RWPE2 (cell line): Measurements from ENCODE around the gene PGRMC2.

ENCODE experiments used
- ATAC-seq: fragments of 200-7000 bp; cut with Tn5 transposase; 3 replicates; pipeline ENCODE4 v1.9.1; 2021; ENCODE audit warnings: low read depth
- DNase-seq: peaks from one replicate; pipeline ENCODE4 v3.0.0-alpha.2; 2020; ENCODE audit warnings: low spot score
- H3K27ac ChIP-seq: fragments of 450-650 bp; 2 replicates; pipeline ENCODE4 v1.5.1; 2017; ENCODE audit warnings: mild to moderate bottlenecking; ENCODE audit not compliant: poor library complexity, severe bottlenecking
- H3K27me3 ChIP-seq: fragments of 250-450 bp; sonication (Bioruptor Pico); 2 replicates; pipeline ENCODE4 v1.5.1; 2021; ENCODE audit warnings: mild to moderate bottlenecking, moderate library complexity; ENCODE audit not compliant: insufficient read depth, poor library complexity, severe bottlenecking
- H3K36me3 ChIP-seq: fragments of 250-450 bp; sonication (Bioruptor Pico); 2 replicates; pipeline ENCODE4 v1.5.1; 2020; ENCODE audit warnings: low read depth, mild to moderate bottlenecking, moderate library complexity
- H3K4me1 ChIP-seq: fragments of 250-450 bp; sonication (Bioruptor Pico); 2 replicates; pipeline ENCODE4 v1.5.1; 2021; ENCODE audit warnings: mild to moderate bottlenecking, moderate library complexity; ENCODE audit not compliant: insufficient read depth, poor library complexity, severe bottlenecking
- H3K4me3 ChIP-seq: fragments of 250-450 bp; sonication (Bioruptor Pico); 2 replicates; pipeline ENCODE4 v1.5.1; 2021; ENCODE audit warnings: mild to moderate bottlenecking, moderate library complexity; ENCODE audit not compliant: severe bottlenecking
- H3K9me3 ChIP-seq: fragments of 250-450 bp; sonication (Bioruptor Pico); 2 replicates; pipeline ENCODE4 v1.5.1; 2021; ENCODE audit warnings: mild to moderate bottlenecking, moderate library complexity; ENCODE audit not compliant: severe bottlenecking
- TF ChIP-seq, protein P1 (sequence below): fragments of 450-650 bp; IDR thresholded peaks from one replicate; pipeline ENCODE4 v1.5.1; 2017; ENCODE audit warnings: mild to moderate bottlenecking, moderate library complexity; ENCODE audit not compliant: poor library complexity, severe bottlenecking

The PGRMC2 gene, protein sequence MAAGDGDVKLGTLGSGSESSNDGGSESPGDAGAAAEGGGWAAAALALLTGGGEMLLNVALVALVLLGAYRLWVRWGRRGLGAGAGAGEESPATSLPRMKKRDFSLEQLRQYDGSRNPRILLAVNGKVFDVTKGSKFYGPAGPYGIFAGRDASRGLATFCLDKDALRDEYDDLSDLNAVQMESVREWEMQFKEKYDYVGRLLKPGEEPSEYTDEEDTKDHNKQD

DNA sequence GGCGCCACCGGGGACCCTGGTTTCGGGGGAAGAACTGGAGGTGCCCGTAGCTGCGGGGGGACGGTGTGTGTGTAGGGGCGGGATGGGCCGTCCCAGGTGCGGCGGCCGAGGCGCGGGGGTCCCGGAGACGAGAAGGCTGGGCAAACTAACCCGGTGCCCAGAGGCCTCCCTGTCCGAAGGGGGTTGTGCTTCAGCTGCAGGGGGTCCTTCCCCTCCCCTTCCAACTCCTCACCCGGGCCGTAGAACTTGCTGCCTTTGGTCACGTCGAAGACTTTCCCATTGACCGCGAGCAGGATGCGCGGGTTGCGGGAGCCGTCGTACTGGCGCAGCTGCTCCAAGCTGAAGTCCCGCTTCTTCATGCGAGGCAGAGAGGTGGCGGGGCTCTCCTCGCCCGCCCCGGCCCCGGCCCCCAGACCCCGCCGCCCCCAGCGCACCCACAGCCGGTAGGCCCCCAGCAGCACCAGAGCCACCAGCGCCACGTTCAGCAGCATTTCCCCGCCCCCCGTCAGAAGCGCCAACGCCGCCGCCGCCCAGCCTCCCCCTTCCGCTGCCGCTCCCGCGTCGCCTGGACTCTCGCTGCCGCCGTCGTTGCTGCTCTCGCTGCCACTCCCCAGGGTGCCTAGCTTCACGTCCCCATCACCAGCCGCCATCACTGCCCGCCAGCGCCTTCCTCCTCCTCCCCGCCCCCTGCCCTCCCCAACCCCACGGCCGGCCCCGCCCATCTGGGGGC is at the start of gene PGRMC2:
Gene PGRMC2, minus strand, starts transcription at position 673 of the 730 bp plus-strand sequence. Its CDS starts 23 bp downstream, at position 650.
- DNase-seq (peak; percentile 58), ATAC-seq (peak; percentile 3; the same call in 2 of the 3 replicates)
- H3K9me3 ChIP-seq: no peaks in the 10 kb centered on the region
- TF ChIP-seq, protein P1, sequence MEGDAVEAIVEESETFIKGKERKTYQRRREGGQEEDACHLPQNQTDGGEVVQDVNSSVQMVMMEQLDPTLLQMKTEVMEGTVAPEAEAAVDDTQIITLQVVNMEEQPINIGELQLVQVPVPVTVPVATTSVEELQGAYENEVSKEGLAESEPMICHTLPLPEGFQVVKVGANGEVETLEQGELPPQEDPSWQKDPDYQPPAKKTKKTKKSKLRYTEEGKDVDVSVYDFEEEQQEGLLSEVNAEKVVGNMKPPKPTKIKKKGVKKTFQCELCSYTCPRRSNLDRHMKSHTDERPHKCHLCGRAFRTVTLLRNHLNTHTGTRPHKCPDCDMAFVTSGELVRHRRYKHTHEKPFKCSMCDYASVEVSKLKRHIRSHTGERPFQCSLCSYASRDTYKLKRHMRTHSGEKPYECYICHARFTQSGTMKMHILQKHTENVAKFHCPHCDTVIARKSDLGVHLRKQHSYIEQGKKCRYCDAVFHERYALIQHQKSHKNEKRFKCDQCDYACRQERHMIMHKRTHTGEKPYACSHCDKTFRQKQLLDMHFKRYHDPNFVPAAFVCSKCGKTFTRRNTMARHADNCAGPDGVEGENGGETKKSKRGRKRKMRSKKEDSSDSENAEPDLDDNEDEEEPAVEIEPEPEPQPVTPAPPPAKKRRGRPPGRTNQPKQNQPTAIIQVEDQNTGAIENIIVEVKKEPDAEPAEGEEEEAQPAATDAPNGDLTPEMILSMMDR: no peak
- H3K27ac ChIP-seq: peak within 1 kb of the TSS; percentile 75
- H3K36me3 ChIP-seq: peaks cover 26% of the 10 kb centered on the region; the same call in 1 of the 2 replicates
- H3K27me3 ChIP-seq: no peaks in the 10 kb centered on the region
- H3K4me1 ChIP-seq: peaks cover 16% of the 10 kb centered on the region
- peak within 1 kb of the TSS; percentile 48 for H3K4me3 ChIP-seq

DNA sequence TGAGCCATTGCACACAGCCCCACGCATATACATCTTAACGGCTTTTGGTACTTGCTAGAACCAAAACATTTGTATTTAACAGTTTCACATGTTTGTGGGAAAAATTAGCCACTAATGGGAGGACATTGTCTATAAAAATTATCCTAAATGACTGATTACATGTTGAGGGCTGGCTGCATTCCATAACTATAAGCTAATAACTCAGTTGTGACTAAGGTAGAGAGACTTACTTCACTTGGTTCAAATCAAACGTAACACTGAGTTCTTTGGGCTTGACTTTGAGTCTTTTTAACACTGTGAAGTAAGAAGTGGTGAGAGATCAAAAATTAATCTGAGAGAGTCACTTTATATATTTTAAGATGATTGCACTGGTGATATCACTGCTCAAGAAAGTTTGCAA is 47.9 kb upstream of the PGRMC2 start:
- H3K4me3 ChIP-seq: no peak overlapping the region
- H3K27me3 ChIP-seq: no peaks in the 10 kb centered on the region
- H3K27ac ChIP-seq: no peak overlapping the region
- peaks cover 12% of the 10 kb centered on the region for H3K4me1 ChIP-seq
- peak; percentile 35; the same call in 1 of the 3 replicates for ATAC-seq
- TF ChIP-seq, protein P1: no peak
- no peak for DNase-seq
- H3K36me3 ChIP-seq: no peaks in the 10 kb centered on the region
- H3K9me3 ChIP-seq: no peaks in the 10 kb centered on the region

DNA sequence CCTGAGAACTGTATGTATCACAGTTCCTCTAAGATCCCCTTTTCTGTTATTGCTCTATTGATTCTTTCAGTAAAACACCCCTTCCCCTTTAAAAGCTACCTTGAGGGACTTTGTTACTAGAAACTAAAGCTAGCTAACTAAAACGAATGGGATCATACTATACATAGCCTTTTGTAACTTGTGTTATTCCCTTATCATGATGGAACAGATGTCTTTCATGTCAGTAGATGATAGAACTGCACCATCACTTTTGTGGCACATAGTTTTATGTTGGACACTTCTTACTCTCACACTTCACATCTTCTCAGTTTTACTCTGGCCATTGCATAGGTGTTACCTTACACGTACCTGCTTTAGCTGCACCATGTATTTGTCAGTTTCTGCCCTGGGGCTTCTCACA is 46.6 kb upstream of the PGRMC2 start:
- no peak for DNase-seq
- Histone ChIP-seq H3K4me1 (peaks cover 12% of the 10 kb centered on the region), H3K27ac (no peak overlapping the region), H3K36me3 (no peaks in the 10 kb centered on the region), H3K9me3 (no peaks in the 10 kb centered on the region), H3K27me3 (no peaks in the 10 kb centered on the region), H3K4me3 (no peak overlapping the region)
- TF ChIP-seq, protein P1: no peak
- ATAC-seq: no peak

DNA sequence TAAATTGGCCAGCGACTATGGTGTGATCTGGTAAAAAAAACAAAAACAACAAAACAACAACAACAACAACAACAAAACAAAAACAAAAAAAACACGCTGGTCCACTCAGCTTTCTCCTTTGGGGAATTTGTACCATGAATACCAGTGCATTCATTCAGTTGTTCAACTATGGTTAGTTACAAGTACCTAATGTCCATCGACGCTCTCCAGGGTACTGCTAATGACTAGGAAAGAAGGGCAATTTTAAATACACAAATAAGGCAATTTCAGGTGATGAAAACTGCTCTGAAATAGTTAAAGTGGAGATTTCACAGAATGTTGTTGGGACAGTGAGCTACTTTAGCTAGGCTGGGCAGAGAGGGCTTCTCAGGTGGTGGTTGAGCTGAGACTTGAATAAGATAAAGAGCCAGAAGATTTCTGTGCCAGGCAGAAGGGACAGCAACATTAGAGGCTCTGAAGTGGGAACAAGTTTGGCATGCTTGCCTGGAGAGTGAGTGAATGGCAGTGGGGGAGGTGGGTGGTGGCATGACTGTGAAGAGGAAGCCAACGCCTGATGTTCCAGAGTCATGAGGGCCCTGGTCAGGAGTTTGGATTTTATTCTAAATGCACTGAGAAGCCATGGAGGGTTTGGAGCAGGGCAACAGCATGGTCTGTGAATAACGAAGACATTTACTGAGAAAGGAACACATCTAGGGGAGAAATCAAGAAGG is 45.9 kb upstream of the PGRMC2 start:
- ATAC-seq (no peak), DNase-seq (no peak)
- H3K27me3 ChIP-seq: no peaks in the 10 kb centered on the region
- H3K9me3 ChIP-seq: no peaks in the 10 kb centered on the region
- no peak overlapping the region for H3K27ac ChIP-seq
- no peak overlapping the region for H3K4me3 ChIP-seq
- TF ChIP-seq, protein P1: no peak
- no peaks in the 10 kb centered on the region for H3K36me3 ChIP-seq
- peaks cover 6% of the 10 kb centered on the region for H3K4me1 ChIP-seq
